HG02981 (cell line): ENCODE measurements around the gene PAPOLA.

Experiments
- ATAC-seq: cut with Tn5 transposase; IDR thresholded peaks from one replicate; pipeline ENCODE4 v1.9.1; 2021; ENCODE audit warnings: mild to moderate bottlenecking, moderate library complexity; ENCODE audit not compliant: unreplicated experiment

Gene PAPOLA

GRCh38 chr14:96554315-96554910, 52.2 kb downstream of the PAPOLA start:
- no peak for ATAC-seq

- no peak for ATAC-seq
Measured at GRCh38 chr14:96559571-96559970, 57.4 kb downstream of the PAPOLA start.

GRCh38 chr14:96564389-96564788, 62.2 kb downstream of the PAPOLA start:
- ATAC-seq, result no peak

GRCh38 chr14:96565811-96566210, 63.6 kb downstream of the PAPOLA start:
- ATAC-seq, result no peak

GRCh38 chr14:96567289-96567899, 65.2 kb downstream of the PAPOLA start:
- peak; percentile 56 for ATAC-seq

GRCh38 chr14:96568621-96569020, 66.4 kb downstream of the PAPOLA start:
- no peak for ATAC-seq

GRCh38 chr14:96571311-96571710, 69.1 kb downstream of the PAPOLA start:
- ATAC-seq, result no peak

- no peak for ATAC-seq
Measured at GRCh38 chr14:96573473-96574100, 71.4 kb downstream of the PAPOLA start.

- ATAC-seq, result no peak
Measured at GRCh38 chr14:96574171-96574632, 72.0 kb downstream of the PAPOLA start.

GRCh38 chr14:96574633-96575632, 72.8 kb downstream of the PAPOLA start:
- ATAC-seq, result no peak

GRCh38 chr14:96576359-96576758, 74.2 kb downstream of the PAPOLA start:
- ATAC-seq, result no peak

- ATAC-seq, result no peak
Measured at GRCh38 chr14:96576937-96577336, 74.8 kb downstream of the PAPOLA start.

GRCh38 chr14:96578619-96579018, 76.4 kb downstream of the PAPOLA start:
- no peak for ATAC-seq

GRCh38 chr14:96579358-96579757, 77.2 kb downstream of the PAPOLA start:
- no peak for ATAC-seq

GRCh38 chr14:96579855-96580254, 77.7 kb downstream of the PAPOLA start:
- ATAC-seq, result no peak

- no peak for ATAC-seq
Measured at GRCh38 chr14:96580566-96580965, 78.4 kb downstream of the PAPOLA start.

- ATAC-seq, result no peak
Measured at GRCh38 chr14:96581026-96581425, 78.8 kb downstream of the PAPOLA start.

GRCh38 chr14:96581902-96582301, 79.7 kb downstream of the PAPOLA start:
- ATAC-seq, result no peak

- no peak for ATAC-seq
Measured at GRCh38 chr14:96582411-96582961, 80.3 kb downstream of the PAPOLA start.

GRCh38 chr14:96582995-96583394, 80.8 kb downstream of the PAPOLA start:
- no peak for ATAC-seq

GRCh38 chr14:96583569-96584041, 81.4 kb downstream of the PAPOLA start:
- no peak for ATAC-seq
